IPS-18c (cell line): ENCODE data around the gene IGFLR1.
A peak's percentile ranks its signal among the peaks of the same experiment; 100 is the strongest.

ENCODE experiments used
- H3K4me3 ChIP-seq: 2 replicates; pipeline ENCODE4 v1.7.0; 2013; ENCODE audit warnings: low read depth, mild to moderate bottlenecking, low read length, moderate library complexity; ENCODE audit not compliant: insufficient read depth
- H3K9me3 ChIP-seq: one replicate; pipeline ENCODE4 v1.6.1; 2013; ENCODE audit warnings: mild to moderate bottlenecking, low read length, moderate library complexity; ENCODE audit not compliant: control insufficient read depth, insufficient read depth

The IGFLR1 gene, protein sequence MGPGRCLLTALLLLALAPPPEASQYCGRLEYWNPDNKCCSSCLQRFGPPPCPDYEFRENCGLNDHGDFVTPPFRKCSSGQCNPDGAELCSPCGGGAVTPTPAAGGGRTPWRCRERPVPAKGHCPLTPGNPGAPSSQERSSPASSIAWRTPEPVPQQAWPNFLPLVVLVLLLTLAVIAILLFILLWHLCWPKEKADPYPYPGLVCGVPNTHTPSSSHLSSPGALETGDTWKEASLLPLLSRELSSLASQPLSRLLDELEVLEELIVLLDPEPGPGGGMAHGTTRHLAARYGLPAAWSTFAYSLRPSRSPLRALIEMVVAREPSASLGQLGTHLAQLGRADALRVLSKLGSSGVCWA

DNA sequence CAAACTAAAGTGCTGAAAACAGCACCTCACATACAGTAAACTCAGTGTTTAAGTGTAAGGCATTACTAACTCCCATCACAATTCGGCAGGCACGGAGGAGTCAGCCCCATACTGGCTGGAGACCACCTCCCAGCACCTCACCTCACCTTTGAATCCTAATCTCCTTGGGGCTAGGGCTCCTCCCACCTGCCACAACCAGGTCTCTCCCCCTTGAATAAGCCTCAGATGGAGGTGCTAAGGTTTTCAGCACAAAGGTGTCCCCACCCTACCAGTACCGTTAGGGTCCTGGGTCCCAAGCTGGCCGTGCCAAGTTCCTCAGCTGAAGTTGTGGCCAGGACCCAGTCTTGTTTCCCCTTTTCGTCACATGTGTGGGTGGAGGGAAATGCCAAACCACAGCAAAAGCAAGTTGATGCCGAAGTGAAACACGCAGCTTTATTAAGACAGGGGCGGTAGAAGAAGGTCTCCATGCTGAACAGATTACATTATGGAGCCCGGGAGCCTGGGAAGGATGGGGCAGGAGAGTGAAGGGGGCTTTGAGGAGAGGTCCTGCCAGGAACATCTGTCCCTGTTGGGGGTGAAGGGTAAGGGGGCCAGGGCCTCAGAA, at the start of gene IGFLR1:
Gene IGFLR1 (minus strand): TSS at position 332 of the 604 bp plus-strand sequence. CDS start 1,272 bp downstream, outside the sequence.
- peak within 1 kb of the TSS; percentile 48 for H3K4me3 ChIP-seq
- no peaks in the 10 kb centered on the region for H3K9me3 ChIP-seq

DNA sequence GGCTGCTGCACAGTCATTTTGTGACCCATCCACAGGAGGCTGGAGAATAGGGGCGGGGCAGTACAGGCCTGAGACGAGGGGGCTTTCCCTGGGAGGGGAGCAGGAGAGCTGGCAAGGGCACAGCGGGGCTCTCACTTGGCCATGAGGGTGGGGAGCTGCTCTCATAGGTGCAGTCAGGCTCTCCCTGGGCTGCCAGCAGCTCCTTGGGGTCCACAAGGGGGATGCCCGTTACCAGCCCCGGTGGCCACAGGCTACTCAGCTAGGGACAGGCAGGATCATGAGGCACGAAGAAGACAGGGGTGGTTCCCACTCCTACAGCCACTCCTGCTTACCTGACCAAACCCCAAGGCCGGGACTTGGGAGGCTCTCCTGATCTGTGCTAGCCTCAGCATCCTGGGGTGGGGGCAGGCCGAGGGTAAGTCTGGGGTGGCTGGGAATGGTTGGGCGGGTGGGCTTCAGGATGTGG, 49.6 kb upstream of the IGFLR1 start:
- no peak overlapping the region for H3K4me3 ChIP-seq
- H3K9me3 ChIP-seq = no peaks in the 10 kb centered on the region

DNA sequence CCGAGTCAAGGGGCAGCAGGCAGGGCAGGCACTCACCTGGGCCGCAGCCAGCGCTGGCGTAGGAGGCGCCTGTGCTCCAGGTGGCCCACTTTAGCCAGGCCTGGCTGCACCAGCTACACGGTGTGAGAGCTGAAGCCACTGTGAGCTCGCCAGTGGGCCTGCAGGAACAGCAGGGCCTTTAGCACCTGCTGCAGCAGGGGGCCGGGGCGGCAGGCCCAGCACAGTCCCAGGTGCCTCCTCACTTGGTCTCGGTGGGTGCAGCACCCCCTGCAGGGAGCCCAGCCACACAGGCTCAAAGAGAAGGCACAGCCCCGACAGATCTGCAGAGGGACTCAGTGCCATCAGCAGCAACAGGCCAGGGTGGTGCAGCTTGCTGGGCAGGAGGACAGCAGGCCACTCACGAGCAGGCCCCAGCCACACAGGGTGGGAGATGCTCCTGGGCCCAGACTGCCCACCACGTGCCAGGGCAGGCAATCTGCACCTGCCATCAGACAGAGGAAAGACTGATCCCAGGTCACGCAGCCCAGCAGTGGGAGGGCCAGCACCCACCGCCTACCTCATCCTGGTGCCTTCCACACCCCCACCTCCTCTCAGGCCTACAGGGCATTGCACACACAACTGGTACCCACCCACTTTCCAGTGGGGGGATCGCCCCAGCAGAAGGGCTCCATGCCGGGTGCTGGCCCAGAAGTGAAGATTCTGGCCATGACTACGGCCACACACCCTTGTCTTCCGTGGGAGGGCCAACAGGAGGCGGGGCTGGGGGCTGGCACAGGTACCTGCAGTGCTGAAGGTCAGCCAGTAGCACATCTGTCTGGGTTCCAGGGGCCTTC, 48.9 kb upstream of the IGFLR1 start:
- H3K4me3 ChIP-seq = no peak overlapping the region
- H3K9me3 ChIP-seq = no peaks in the 10 kb centered on the region

DNA sequence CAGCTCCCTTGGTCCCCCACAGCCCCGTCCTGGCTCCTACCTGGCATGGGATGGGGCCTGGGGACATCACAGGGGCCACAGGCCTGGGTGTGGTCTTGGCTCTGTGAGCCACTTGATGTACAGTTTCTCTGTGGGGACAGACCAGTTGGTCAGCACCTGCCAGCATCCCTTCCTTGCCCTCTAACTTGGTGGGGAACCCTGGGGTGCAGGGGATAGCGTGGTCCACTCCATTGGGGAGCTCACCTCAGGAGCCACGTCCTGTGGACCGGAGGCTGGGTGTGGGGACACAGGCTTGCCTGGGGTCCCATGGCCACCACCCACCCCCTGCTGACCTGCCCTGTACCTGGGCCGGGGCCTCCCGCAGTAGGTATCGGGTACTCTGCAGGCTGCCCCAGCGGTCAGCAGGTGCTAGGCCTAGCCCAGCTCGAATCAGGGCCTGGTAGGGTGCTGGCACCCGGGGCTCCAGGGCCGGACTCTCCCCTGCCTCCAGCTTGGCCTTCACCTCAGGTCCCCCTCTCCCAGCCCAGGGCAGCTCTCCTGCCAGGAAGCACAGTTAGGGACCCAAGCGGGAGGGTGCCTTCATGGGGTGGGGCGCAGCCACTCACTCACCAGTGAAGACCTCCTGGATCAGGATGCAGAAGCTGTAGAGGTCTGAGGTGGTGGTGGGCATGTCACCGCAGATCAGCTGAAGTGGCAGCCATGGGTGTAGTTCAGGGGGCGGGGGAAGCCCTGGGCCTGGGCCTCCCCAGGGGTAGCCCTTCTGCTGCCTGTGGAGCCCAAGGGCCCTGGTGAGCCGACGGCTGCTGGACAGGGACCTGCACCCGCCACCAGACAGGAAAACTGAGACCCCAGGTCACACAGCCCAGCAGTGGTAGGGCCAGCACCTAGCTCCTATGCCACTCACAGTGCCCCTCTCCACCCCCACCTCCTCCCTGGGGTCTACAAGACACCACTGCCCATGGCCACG, 48.0 kb upstream of the IGFLR1 start:
- H3K4me3 ChIP-seq = no peak overlapping the region
- no peaks in the 10 kb centered on the region for H3K9me3 ChIP-seq

DNA sequence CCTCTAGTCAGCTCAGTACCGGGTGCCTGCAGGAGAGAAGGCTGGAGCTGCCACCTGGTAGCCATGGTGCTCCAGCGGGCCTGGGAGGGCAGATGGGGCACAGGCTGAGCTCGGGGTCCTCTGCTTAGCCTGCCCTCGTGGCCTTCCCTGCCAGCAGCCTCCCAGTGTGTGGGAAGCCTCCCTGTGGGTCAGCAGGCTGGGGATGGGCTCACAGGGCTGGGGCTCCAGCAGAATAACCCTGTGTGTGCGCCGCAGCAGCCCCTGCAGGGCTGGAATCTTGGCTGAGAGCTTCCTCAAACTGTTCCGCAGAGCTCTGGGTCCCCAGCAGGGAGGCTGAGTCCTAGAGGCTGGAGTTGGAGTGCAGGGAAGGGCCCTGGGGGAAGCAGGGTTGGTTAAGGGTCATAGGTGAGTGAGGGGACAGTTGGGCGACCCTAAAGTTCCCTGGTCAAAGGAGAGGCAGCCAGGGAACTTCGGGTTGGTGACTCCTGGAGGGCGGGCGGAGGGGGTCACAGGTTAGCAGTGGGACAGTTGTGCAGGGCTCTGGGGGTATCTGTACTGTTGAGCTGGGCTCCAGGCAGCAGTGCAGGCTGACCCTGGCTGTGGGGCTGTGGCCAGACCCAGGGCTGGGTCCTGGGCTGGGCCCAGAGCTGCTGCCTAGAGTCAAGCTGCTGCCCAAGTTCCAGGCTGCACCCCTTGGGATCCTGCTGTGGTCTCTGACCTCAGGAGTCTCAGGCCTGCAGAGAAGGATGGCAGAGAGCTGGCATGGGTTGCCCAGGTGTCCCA, 47.1 kb upstream of the IGFLR1 start:
- H3K9me3 ChIP-seq = no peaks in the 10 kb centered on the region

DNA sequence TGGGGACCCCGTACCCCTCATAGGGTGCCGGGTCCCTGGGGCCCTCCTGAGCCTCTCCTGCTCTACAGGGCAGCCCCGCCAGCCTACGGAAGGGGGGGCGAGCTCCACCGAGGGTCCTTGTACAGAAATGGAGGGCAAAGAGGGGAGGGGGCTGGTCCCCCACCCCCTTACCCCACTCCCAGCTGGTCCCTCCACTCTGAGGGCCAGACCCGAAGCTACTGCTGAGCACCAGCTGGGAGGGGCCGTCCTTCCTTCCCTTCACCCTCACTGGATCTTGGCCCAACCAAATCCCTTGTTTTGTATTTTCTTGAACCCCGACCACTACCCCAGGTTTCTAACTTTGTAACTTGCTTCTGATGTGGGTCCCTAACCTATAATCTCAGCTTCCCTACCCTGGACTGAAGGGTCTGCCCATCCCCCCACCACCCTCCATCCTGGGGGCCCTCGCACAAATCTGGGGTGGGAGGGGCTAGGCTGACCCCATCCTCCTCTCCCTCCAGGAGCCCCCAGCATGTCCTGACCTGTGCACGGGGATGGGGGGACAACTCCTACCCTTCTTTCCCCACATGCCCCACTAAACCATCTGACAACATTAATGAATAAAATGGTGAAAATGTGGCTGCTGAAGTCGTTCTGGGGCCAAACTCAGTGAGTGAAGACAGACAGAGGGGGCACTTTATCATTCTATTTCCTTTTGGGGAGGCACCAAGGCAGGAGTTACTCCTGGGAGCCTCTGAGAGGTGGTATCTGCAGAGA, 46.1 kb upstream of the IGFLR1 start:
- H3K9me3 ChIP-seq = no peaks in the 10 kb centered on the region
- no peak overlapping the region for H3K4me3 ChIP-seq

More for the DNA sequence above, 47.1 kb upstream of the IGFLR1 start:
- H3K4me3 ChIP-seq = no peak overlapping the region

DNA sequence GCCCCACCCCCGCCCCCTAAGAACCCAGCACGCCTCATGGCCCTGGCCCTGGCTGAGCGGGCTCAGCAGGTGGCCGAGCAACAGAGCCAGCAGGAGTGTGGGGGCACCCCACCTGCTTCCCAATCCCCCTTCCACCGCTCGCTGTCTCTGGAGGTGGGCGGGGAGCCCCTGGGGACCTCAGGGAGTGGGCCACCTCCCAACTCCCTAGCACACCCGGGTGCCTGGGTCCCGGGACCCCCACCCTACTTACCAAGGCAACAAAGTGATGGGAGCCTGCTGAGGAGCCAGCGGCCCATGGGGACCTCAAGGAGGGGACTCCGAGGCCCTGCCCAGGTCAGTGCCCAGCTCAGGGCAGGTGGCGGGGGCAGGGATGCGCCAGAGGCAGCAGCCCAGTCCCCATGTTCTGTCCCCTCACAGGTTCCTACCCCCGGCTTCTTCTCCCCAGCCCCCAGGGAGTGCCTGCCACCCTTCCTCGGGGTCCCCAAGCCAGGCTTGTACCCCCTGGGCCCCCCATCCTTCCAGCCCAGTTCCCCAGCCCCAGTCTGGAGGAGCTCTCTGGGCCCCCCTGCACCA, 45.1 kb upstream of the IGFLR1 start:
- H3K4me3 ChIP-seq = no peak overlapping the region
- H3K9me3 ChIP-seq = no peaks in the 10 kb centered on the region

DNA sequence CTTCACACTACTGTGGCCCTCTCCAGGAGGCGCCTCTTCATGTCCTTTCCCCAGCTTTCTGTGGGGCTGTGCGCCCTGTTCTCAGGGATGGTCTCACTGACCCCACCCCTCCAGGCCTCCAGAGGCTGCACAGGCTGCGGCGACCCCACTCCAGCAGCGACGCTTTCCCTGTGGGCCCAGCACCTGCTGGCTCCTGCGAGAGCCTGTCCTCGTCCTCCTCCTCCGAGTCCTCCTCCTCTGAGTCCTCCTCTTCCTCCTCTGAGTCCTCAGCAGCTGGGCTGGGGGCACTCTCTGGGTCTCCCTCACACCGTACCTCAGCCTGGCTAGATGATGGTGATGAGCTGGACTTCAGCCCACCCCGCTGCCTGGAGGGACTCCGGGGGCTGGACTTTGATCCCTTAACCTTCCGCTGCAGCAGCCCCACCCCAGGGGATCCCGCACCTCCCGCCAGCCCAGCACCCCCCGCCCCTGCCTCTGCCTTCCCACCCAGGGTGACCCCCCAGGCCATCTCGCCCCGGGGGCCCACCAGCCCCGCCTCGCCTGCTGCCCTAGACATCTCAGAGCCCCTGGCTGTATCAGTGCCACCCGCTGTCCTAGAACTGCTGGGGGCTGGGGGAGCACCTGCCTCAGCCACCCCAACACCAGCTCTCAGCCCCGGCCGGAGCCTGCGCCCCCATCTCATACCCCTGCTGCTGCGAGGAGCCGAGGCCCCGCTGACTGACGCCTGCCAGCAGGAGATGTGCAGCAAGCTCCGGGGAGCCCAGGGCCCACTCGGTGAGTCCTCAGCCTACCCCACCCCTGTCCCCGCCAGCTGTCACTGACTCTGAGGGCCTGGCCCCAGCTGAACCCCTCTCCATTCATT, 44.3 kb upstream of the IGFLR1 start:
- H3K4me3 ChIP-seq = no peak overlapping the region
- no peaks in the 10 kb centered on the region for H3K9me3 ChIP-seq

DNA sequence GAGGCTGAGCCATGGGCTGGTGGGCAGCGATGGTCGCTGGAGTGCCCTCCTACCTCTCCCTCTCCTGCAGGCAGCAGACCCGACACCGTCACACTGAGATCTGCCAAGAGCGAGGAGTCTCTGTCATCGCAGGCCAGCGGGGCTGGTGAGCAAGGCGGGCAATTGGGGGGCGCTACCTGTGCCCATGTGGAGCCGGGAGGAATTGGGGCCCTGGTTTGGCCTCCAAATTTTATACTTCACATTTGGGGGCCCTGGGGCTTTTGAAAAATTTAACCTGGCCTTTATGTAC, 43.0 kb upstream of the IGFLR1 start:
- Histone ChIP-seq H3K4me3 (peak overlapping the region; percentile 62), H3K9me3 (no peaks in the 10 kb centered on the region)

DNA sequence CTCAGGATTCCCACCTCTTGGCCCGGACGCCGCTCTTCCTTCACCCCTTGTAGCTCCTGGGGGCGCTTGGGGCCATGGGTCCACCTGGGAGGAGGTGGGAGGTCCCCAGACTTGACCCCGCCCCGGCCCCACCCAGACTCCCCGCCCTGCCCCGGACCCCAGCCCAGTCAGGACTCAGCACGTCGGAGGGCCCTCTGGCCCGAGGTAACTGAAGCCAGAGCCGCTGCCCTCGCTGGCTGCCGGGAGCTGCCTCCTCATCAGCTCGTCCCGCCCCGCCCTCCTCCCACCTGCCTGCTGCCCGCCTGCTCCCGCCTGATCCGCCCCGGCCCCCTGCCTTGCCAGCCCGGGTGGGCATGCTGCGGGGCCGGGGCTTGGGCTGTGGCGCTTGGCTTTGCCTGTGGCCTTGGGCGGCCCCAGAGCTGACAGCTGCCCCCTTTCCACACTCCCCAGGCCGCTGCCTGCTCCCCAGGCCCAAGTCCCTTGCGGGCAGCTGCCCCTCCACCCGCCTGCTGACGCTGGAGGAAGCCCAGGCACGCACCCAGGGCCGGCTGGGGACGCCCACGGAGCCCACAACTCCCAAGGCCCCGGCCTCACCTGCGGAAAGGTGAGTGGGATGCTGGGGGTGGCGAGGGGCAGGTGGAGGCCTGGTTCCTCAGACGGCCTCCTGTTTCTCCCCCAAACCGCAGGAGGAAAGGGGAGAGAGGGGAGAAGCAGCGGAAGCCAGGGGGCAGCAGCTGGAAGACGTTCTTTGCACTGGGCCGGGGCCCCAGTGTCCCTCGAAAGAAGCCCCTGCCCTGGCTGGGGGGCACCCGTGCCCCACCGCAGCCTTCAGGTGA, 42.5 kb upstream of the IGFLR1 start:
- H3K4me3 ChIP-seq = peak overlapping the region; percentile 62
- H3K9me3 ChIP-seq = no peaks in the 10 kb centered on the region

DNA sequence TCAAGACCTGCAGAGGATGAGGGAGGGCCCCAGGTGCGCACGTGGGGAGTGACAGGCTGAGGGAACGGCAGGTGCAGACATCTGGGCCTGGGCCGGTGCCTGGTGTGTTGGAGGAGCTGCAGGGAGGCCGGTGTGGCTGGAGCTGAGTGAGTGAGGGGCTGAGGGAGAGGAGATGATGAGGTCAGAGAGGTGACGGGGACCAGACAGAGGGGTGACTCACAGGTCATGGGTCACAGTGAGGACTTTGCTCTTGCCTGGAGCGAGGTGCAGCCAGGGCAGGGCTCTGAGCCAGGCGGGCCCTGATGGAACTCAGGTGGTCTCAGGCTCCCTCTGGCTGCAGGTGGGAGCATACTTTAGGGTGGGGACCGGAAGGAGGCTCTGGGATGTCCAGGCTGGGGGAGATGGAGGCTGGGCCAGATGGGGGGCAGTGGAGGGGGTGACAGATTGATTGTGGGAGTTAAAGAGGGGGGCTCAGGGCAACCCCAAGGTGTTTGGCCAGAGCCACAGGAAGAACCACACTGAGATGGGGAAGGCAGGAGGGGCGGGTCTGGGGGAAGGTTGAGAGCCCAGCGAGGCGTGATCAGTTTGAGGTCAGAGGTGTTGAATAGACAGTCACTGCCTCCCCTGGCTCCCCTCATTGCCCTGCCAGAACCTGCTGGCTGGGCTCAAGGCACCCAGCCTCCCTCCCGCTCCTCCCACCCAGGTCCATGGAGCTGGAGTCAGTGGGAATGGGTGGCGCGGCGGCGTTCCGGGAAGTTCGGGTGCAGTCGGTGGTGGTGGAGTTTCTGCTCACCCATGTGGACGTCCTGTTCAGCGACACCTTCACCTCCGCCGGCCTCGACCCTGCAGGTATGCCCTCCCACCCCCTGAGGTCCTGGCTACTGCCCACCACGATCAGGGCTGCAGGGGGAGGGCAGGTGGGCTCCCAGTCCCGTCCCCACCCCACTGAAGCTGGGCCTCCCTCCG, 41.5 kb upstream of the IGFLR1 start:
- peak overlapping the region; percentile 53 for H3K4me3 ChIP-seq
- no peaks in the 10 kb centered on the region for H3K9me3 ChIP-seq

DNA sequence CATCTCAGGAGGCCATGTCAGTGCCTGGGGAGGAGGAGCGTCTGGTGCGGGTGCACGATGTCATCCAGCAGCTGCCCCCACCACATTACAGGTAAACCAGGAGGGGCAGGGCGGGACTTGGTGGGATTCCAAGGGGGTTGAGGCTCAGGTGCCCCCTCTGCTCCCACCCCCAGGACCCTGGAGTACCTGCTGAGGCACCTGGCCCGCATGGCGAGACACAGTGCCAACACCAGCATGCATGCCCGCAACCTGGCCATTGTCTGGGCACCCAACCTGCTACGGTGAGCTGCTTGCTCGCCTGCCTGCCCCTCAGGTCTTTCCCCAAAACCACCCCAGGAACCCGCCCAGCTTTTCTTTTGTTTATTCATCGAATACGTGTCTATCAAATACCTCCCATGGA, 40.3 kb upstream of the IGFLR1 start:
- Histone ChIP-seq H3K4me3 (no peak overlapping the region), H3K9me3 (no peaks in the 10 kb centered on the region)

DNA sequence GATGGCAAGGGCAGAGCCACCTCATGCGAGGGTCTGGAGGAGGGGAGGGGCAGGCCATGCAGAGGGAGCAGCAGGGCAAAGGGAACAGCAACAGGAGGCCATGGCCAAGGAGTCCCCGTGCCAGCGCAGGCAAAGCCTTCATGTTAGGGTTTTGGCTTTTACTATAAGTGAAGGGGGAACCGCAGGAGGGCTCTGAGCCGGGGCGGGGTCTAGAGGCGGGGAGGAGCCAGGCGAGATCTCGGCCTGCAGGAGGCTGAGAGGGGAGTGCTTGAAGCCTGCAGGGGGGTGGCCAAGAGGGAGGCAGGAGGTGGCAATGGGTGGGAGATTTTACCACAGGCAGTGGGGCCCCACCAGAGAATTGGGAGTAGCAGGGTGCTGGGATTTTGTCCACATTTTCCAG, 39.4 kb upstream of the IGFLR1 start:
- Histone ChIP-seq H3K9me3 (no peaks in the 10 kb centered on the region), H3K4me3 (no peak overlapping the region)
